ENCODE data around the gene ARSD. TPM values are rescaled to one million over a fixed set of nuclear protein-coding genes. Genes with fewer than 3 reads are reported as not detected.

ARSD gene
- total RNA-seq, 1 donor from 2014 or later = 19.1 TPM

- no peak for DNase-seq (ENCODE audit: low read depth, low spot score)
Observed at GRCh38 chrX:2854918-2855317, 74.2 kb downstream of the ARSD start.

Other genes with a start within 250 kb of the ARSD start
- gene CD99, start 238.0 kb downstream of the ARSD start, total RNA-seq = 214 and 224 TPM in 2 replicates
- gene XG, start 177.3 kb downstream of the ARSD start, total RNA-seq = 0.60 and 1.5 TPM in 2 replicates
- 0.07 TPM in 1 of 2 replicates, not detected in the other for gene GYG2, start 100.4 kb downstream of the ARSD start, total RNA-seq
- not detected in 2 replicates for gene ARSH, start 77.2 kb upstream of the ARSD start, total RNA-seq
- gene ARSF, start 112.1 kb upstream of the ARSD start, total RNA-seq = not detected in 2 replicates

All from pulmonary artery endothelial cell (primary cell).